GM21423 (cell line): ENCODE results near the gene NXN.
"Not testable (repeated sequence)": the region's sequence is repeated elsewhere in the genome, so short reads cannot be mapped to it uniquely, and the experiment has no call there.

Experiments
- ATAC-seq: cut with Tn5 transposase; IDR thresholded peaks from one replicate; pipeline ENCODE4 v1.9.1; 2021; ENCODE audit warnings: mild to moderate bottlenecking, moderate library complexity; ENCODE audit not compliant: unreplicated experiment

NXN gene

GRCh38 chr17:957856-958421, 21.6 kb downstream of the NXN start:
- no peak for ATAC-seq

DNA sequence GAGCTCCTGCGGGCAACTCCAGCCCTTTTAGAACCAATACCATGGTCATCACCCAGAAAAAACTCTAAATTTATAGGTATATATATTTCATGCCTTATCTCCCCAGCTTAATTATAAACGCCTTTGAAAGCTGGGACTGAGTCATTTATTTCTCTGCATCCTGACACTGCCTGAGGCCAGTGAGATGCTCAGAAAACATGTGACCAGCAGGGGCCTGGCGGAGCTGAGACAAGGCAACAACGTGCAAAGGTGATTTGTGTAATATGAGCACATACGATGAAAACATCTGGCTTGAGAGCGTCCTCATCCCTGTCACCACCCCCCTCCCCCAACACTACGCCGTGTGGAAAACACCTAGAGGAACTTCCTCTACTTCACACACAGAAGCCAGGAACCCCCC, 22.7 kb downstream of the NXN start:
- ATAC-seq, result no peak

DNA sequence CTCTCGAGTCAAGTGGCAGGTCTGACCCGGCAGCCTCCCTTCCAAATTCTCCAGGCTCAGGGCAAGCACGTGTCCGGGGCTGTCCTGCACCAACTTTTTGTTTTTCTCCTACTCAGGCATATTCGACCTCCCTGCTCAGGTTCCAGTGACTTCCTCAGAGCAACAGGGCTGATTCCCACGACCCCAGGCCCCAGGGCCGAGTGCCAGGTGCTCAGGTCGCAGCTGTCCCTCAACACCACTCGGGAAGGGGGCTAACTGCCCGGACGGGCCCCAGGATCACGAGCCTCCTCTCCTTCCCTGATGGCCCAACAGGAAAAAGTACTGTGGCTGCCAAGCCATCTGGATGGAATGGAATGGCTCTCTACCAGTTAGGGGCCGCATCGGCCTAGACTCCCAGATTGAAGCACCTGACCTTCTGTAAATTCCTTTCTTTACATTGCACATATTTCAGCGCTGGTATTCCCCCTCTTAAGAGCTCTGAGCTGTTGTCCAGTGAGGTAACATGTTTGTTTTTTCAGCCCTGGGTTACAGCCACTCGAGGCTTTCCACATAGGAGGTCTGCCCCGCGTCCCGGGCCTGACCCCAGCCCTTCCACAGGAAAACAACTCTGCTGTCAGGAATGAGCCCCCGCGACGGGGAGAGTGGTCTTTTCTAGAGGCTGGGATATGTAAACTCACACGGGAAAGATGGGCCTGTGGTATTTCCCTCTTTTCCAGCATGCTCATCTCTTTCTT, 25.0 kb downstream of the NXN start:
- no peak for ATAC-seq

DNA sequence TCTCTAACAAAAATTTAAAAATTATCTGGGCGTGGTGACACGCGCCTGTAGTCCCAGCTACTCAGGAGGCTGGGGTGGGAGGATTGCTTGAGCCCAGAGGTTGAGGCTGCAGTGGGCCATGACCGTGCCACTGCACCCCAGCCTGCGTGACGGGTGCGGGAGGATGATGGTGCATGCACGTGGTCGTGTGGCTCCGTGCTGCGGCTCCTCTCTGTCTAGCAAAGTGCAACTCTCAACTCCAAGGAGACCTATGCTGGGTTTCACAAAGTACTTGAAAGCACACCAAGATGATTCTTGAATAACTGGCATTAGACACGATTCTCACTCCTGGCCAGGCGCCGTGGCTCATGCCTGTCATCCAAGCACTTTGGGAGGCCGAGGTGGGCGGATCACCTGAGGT, 25.8 kb downstream of the NXN start:
- no peak for ATAC-seq

GRCh38 chr17:952592-952991, 27.0 kb downstream of the NXN start:
- not testable (repeated sequence) for ATAC-seq

DNA sequence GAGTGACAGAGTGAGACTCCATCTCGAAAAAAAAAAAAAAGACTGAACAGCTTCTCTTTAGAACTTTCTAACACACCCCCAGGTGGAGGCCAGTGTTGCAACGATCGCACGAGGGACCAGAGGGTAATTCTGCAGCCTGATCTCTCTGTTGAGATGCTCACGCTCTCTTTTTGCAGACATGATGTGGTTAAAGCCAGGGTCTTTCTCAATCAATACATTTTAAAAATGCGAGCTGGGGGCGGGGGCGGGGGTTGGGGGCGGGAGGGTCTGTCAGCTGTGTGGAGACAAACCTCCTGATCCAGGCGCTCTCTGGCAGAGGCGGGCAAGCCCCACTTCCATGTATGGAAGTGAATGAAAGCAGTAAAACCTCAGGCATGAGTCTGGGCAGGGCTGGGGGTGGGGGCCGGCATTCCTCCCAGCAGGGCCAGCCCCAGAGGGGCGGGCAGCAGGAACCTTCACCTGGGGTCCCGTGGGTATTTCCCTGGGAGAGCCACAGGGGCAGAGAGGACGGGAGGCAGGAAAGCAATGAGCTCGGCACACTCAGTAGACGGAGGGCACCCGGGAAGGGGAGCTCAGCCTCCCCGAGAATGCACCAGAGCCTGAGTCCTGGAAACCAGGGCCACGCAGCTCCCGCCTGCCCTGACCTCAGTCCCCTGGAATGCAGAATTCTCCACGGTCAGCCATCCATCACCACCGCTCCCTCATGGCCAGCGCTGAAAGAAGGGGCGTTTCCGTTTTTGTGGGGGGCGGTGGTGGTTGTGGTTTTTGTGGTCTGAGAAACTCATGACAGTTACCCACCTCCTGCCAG, 28.0 kb downstream of the NXN start:
- no peak for ATAC-seq

GRCh38 chr17:949623-950303, 29.8 kb downstream of the NXN start:
- no peak for ATAC-seq

GRCh38 chr17:948284-948852, 31.2 kb downstream of the NXN start:
- ATAC-seq, result no peak

- no peak for ATAC-seq
Observed at GRCh38 chr17:946510-947236, 32.9 kb downstream of the NXN start.

- ATAC-seq, result no peak
Observed at GRCh38 chr17:945672-946071, 33.9 kb downstream of the NXN start.

DNA sequence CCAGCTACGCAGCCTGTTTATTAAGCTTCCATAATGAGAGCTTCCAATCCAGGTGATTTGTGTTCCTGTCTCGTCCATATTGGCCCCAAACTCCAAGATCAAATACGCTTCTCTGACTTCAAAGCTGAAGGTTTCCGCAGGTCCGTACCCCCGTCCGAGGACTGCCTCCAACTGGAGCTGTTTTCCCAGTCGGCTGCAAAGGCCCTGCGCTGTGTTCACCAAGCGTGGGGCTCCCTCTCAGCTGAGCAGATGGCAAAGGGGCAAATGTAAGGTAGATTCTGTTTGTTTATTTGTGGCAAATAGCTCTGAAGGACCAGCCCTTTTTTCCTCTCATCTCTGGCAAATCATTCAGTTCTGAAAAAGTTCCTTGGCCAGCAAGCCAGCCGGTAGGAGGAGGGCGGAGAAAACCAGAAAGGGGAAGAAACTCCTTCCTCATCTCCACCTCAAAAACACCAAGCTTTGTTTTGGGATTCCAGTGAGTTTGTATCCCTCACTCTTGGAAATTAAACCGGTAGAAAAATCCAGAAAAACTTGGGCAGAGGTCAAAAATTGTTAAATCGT, 35.2 kb downstream of the NXN start:
- no peak for ATAC-seq

DNA sequence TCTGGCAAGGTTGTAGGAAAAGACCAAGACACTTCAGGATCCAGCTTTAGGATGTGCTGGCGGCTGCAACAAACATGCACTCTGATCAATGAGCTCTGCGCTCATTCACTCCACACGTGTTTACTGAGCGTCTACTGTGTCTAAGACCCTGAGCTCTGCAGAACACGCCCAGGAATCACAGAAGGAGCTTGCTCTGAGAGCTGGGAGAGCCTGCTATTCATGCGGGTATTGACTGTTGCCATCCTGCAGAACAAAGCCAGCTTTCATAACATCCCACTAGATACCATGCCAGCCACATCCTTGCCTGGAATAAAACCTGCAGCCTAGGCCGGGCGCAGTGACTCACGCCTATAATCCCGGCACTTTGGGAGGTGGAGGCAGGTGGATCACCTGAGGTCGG, 44.1 kb downstream of the NXN start:
- no peak for ATAC-seq

- no peak for ATAC-seq
Observed at GRCh38 chr17:933312-934073, 46.1 kb downstream of the NXN start.

DNA sequence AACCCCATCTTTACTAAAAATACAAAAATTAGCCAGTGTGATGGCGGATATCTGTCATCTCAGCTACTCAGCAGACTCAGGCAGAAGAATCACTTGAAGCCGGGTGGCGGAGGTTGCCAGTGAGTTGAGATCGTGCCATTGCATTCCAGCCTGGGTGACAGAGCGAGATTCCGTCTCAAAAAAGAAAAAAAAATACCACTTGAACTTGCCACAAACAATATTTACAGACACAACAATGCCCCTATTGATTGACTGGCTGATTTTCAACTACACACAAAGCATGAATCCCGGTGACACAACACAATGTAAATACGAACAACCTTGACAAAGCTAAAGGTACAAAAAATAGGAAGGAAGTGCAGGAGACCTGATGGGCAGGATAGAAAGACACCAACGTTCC, 49.3 kb downstream of the NXN start:
- ATAC-seq, result no peak

GRCh38 chr17:929586-929985, 50.0 kb downstream of the NXN start:
- ATAC-seq, result no peak

DNA sequence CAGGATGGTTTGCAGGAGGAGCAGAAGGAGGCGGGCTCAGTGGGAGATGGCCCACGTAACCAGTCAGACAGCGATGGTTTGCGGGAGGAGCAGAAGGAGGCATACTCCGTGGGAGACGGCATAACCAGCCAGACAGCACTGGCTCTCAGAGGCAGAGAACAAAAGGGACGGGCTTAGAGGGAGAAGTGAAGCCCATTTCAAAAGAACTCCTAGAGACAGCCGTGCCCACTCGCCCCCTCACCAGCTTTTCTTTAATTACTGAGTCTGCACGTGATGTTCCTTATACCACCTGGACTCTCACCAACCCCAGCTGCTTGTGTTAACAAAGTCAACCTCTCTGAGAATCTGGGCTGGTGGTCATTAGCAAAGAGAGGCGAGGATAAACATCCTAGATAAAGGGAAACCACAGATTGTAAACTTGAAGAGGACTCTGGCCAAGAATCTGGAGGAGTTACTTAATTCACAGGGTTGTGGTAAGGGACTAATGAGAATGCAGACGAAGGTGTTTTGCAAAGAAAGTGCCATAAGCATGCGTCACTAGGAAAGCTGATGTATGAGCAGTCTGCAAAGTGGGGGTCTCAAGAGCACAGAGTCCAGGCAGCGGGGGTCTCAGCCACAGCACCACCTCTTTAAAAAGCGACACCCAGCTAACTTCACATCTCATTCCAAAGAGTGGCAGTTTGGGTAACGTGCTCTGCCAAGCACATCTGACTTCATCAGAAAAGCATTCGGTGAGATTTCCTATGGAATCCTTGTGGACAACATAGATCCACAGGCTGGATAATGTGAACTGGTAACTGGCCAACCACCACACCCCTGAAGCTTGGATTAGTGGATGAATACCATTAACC, 51.7 kb downstream of the NXN start:
- no peak for ATAC-seq

DNA sequence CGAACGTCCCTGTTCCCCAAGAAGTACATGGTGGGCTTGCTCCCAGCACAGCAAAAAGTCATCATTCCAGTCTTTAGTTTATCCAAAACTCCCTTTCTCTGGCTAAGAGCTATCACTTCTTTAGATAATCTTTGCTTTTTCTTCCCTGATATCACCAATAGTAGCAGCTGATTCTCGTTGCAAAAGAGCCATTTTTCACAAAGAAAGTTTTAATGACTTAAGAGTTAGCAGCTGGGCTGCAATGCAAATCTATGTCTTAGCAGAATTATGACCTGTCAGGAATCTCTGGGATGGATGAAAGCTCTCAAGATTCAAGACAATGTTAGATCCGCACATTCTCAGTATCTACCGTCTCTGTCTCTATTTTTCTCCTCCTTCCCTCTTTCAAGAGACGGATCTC, 53.8 kb downstream of the NXN start:
- ATAC-seq, result no peak

- no peak for ATAC-seq
Observed at GRCh38 chr17:924711-925475, 54.7 kb downstream of the NXN start.
